Effector memory CD8-positive, alpha-beta T cell (primary cell): ENCODE measurements around the gene FLNB.
A peak's percentile ranks its signal among the peaks of the same experiment; 100 is the strongest.

ENCODE experiments used
- ATAC-seq: fragments of 150-1000 bp; cut with Tn5 transposase; replicated peaks from 2 replicates; pipeline ENCODE4 v1.10.0; 2021; ENCODE audit warnings: mild to moderate bottlenecking, moderate library complexity
- DNase-seq, 3 experiments: peaks; one replicate each; pipeline ENCODE4 v3.0.0; 2021
- H3K27ac Mint-ChIP-seq, 2 donors: one replicate each; pipeline ENCODE4 v1.8.0; 2022; ENCODE audit warnings: mild to moderate bottlenecking in 2 of 2, mixed read lengths in 2 of 2, moderate library complexity in 2 of 2
- H3K27me3 Mint-ChIP-seq, 2 donors: one replicate each; pipeline ENCODE4 v1.8.0; 2022; ENCODE audit warnings: mixed read lengths in 2 of 2
- H3K36me3 Mint-ChIP-seq: one replicate; pipeline ENCODE4 v1.8.0; 2022; ENCODE audit warnings: mild to moderate bottlenecking, moderate library complexity, mixed read lengths; ENCODE audit not compliant: insufficient read depth
- H3K4me1 Mint-ChIP-seq, 2 donors: one replicate each; pipeline ENCODE4 v1.8.0; 2022; ENCODE audit warnings: low read depth in 2 of 2, mixed read lengths in 2 of 2
- H3K4me3 Mint-ChIP-seq, 2 donors: one replicate each; pipeline ENCODE4 v1.8.0; 2022; ENCODE audit warnings: mild to moderate bottlenecking in 2 of 2, mixed read lengths in 2 of 2, moderate library complexity in 2 of 2
- H3K9me3 Mint-ChIP-seq, 2 donors: one replicate each; pipeline ENCODE4 v1.8.0; 2022; ENCODE audit warnings: mixed read lengths in 2 of 2

Gene FLNB

DNA sequence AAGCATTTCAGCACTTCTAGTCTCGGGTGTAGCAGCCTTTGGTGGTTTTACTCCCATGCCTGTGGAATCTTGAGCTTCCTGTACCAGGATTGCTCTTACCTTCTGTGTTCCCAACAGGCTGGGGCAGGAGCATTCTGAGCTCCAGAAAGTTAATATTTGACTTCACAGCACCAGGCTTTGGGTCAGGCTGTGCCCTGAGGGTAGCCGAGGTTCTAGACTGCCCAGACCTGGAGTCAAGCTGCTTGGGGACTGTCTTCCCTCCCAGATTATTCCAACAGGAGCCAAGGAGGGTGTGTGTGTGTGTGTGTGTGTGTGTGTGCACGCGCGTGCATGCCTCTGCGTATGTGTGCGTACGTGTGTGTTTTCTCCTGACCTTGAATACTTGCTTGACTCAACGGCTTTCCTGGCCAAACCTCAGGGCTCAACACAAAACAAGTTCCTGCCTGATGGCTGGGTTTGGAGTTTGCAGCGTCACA lies 94.8 kb downstream of the FLNB start:
- H3K36me3 Mint-ChIP-seq: peaks cover 12% of the 10 kb centered on the region

DNA sequence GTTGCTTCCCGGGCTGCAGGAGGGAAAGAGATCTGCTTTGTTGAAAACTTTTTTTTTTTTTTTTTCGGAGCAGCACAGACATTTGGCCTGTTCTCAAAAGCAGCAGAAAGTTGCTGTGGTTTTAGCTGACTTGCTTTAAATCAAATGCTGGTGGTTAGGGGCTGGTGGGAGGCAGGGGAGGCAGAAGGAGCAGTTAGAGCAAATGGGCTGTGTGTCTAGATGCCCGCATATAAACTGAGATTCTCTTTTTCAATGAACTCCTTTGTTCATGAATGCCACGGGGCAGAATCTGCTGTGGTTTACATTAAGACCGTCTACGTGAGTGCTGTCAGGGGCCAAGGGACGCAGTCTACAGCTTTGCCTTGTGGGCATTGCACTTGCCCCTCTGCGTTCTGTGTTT lies 95.9 kb downstream of the FLNB start:
- peaks cover 12% of the 10 kb centered on the region for H3K36me3 Mint-ChIP-seq
- H3K4me3 Mint-ChIP-seq: no peak overlapping the region
- H3K27ac Mint-ChIP-seq: no peak overlapping the region

More for the DNA sequence above, 94.8 kb downstream of the FLNB start:
- DNase-seq: no peak
- H3K4me3 Mint-ChIP-seq: no peak overlapping the region
- no peak for ATAC-seq
- no peaks in the 10 kb centered on the region for H3K9me3 Mint-ChIP-seq
- H3K27ac Mint-ChIP-seq: no peak overlapping the region
- peaks cover 0 to 5% of the 10 kb centered on the region in 2 donors for H3K4me1 Mint-ChIP-seq
- H3K27me3 Mint-ChIP-seq: no peaks in the 10 kb centered on the region

GRCh38 chr3:58104712-58105111 lies 96.5 kb downstream of the FLNB start:
- ATAC-seq: no peak
- Mint-ChIP-seq H3K4me3 (no peak overlapping the region), H3K27ac (no peak overlapping the region), H3K27me3 (no peaks in the 10 kb centered on the region), H3K4me1 (peaks cover 0 to 5% of the 10 kb centered on the region in 2 donors), H3K9me3 (no peaks in the 10 kb centered on the region), H3K36me3 (peaks cover 16% of the 10 kb centered on the region)
- no peak for DNase-seq

More for the DNA sequence above, 95.9 kb downstream of the FLNB start:
- ATAC-seq (no peak), DNase-seq (no peak)
- Mint-ChIP-seq H3K27me3 (no peaks in the 10 kb centered on the region), H3K9me3 (no peaks in the 10 kb centered on the region), H3K4me1 (peaks cover 0 to 5% of the 10 kb centered on the region in 2 donors)

DNA sequence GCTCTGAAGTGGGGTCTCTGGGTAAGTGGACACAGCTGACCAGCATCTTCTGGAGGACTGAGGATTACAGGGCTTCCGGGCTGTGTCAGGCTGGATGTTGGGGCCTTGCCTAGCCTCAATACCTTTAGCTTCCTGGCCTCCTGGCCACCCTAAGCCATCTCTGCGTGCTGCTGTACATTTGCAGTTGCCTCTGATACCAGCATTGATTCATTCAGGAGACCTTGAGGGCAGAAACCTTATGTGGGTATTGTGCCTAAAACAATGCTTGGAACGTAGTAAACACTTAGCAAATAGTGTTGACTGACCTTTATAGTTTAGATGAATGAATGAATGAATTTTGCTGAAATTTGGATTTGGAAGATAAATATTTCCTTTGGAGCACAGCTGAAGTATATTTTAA lies 97.0 kb downstream of the FLNB start:
- no peaks in the 10 kb centered on the region for H3K9me3 Mint-ChIP-seq
- ATAC-seq: no peak
- no peak for DNase-seq
- no peak overlapping the region for H3K4me3 Mint-ChIP-seq
- peaks cover 0 to 5% of the 10 kb centered on the region in 2 donors for H3K4me1 Mint-ChIP-seq
- H3K27ac Mint-ChIP-seq: no peak overlapping the region
- H3K36me3 Mint-ChIP-seq: peaks cover 16% of the 10 kb centered on the region
- H3K27me3 Mint-ChIP-seq: no peaks in the 10 kb centered on the region

GRCh38 chr3:58106061-58106460 lies 97.8 kb downstream of the FLNB start:
- no peak for ATAC-seq
- no peak overlapping the region for H3K27ac Mint-ChIP-seq
- no peaks in the 10 kb centered on the region for H3K9me3 Mint-ChIP-seq
- peaks cover 0 to 5% of the 10 kb centered on the region in 2 donors for H3K4me1 Mint-ChIP-seq
- no peak overlapping the region for H3K4me3 Mint-ChIP-seq
- no peak for DNase-seq
- H3K27me3 Mint-ChIP-seq: no peaks in the 10 kb centered on the region
- peaks cover 18% of the 10 kb centered on the region for H3K36me3 Mint-ChIP-seq

- ATAC-seq (no peak), DNase-seq (no peak)
- peaks cover 0 to 5% of the 10 kb centered on the region in 2 donors for H3K4me1 Mint-ChIP-seq
- no peaks in the 10 kb centered on the region for H3K27me3 Mint-ChIP-seq
- H3K36me3 Mint-ChIP-seq: peaks cover 18% of the 10 kb centered on the region
- no peak overlapping the region for H3K27ac Mint-ChIP-seq
- no peaks in the 10 kb centered on the region for H3K9me3 Mint-ChIP-seq
- no peak overlapping the region for H3K4me3 Mint-ChIP-seq
Measured at GRCh38 chr3:58106640-58107039, 98.4 kb downstream of the FLNB start.

DNA sequence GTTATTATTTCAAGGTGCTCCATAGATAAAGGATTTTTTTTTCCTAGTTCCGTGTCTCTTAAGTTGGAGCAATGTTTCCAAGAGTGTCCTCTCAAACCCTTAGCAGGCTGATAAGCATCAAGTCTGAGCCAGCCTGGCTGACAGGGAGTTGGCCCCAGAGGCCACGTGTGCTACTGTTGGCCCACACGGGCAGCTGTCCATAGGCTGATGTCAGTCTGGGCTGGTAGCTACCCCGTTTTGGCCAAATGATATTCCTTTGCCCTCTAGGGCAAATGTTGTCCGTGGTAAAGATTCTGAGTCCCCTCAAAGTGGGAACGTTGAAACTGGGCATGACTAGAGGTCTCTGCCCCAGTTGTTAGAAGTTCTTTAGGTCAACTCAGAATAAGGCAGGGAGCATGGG lies 99.4 kb downstream of the FLNB start:
- Mint-ChIP-seq H3K4me3 (no peak overlapping the region), H3K27me3 (no peaks in the 10 kb centered on the region), H3K9me3 (no peaks in the 10 kb centered on the region), H3K27ac (no peak overlapping the region), H3K36me3 (peaks cover 20% of the 10 kb centered on the region), H3K4me1 (peaks cover 6 to 8% of the 10 kb centered on the region in 2 donors)
- DNase-seq (no peak), ATAC-seq (no peak)

- ATAC-seq (no peak), DNase-seq (no peak)
- Mint-ChIP-seq H3K27me3 (no peaks in the 10 kb centered on the region), H3K27ac (no peak overlapping the region), H3K9me3 (no peaks in the 10 kb centered on the region), H3K36me3 (peaks cover 25% of the 10 kb centered on the region), H3K4me3 (no peak overlapping the region), H3K4me1 (peaks cover 6 to 14% of the 10 kb centered on the region in 2 donors)
Measured at GRCh38 chr3:58109752-58110151, 101.5 kb downstream of the FLNB start.

GRCh38 chr3:58111513-58112184 lies 103.4 kb downstream of the FLNB start:
- H3K27me3 Mint-ChIP-seq: no peaks in the 10 kb centered on the region
- no peaks in the 10 kb centered on the region for H3K9me3 Mint-ChIP-seq
- peak in 1 of 3 experiments; percentile 3 for DNase-seq
- peaks cover 19 to 32% of the 10 kb centered on the region in 2 donors for H3K4me1 Mint-ChIP-seq
- peaks cover 30% of the 10 kb centered on the region for H3K36me3 Mint-ChIP-seq
- peak; percentile 7 for ATAC-seq
- peak overlapping the region; percentile 36 to 53 for H3K4me3 Mint-ChIP-seq
- H3K27ac Mint-ChIP-seq: peak overlapping the region; percentile 55 to 84

DNA sequence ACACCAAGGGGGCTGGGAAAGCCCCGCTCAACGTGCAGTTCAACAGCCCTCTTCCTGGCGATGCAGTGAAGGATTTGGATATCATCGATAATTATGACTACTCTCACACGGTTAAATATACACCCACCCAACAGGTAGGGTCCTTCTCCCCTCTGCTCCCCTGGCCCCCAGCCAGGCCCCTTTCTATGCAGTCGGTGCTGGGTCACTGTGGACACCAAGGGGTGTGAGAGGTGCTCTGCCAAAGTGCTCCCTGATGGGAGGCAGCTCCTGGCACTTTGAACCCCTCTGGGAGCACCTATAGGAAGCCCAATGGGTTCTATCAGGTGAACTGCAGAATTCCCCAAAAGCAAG lies 103.9 kb downstream of the FLNB start:
- Mint-ChIP-seq H3K4me3 (peak overlapping the region; percentile 4 to 53), H3K4me1 (peaks cover 22 to 33% of the 10 kb centered on the region in 2 donors), H3K27ac (peak overlapping the region; percentile 55 to 84), H3K27me3 (no peaks in the 10 kb centered on the region), H3K36me3 (peaks cover 30% of the 10 kb centered on the region), H3K9me3 (no peaks in the 10 kb centered on the region)
- DNase-seq: no peak
- no peak for ATAC-seq

DNA sequence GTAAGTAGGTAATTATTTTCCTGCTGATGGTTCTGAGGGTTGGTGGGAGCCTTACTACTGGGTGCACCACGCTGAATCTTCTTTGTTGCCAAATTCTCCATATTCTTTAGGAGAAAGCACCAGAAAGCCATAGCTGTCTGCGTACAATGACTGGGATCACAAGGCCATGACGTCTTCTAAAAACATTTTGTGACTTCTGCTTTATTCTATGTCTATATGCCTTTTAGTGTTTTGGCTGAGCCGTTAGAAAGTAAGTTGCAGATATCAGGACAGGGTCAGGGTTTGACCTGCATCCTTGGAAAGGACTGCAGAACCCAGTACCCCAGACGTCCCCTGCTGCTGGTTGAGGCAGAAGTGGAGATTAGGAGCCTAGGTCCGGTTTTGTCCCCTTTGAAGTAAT lies 107.0 kb downstream of the FLNB start:
- peak overlapping the region; percentile 59 to 94 for H3K27ac Mint-ChIP-seq
- H3K9me3 Mint-ChIP-seq: no peaks in the 10 kb centered on the region
- peak overlapping the region in 1 of 2 donors; percentile 21 for H3K4me3 Mint-ChIP-seq
- peaks cover 30% of the 10 kb centered on the region for H3K36me3 Mint-ChIP-seq
- ATAC-seq (no peak), DNase-seq (no peak)
- peaks cover 22 to 33% of the 10 kb centered on the region in 2 donors for H3K4me1 Mint-ChIP-seq
- no peaks in the 10 kb centered on the region for H3K27me3 Mint-ChIP-seq

DNA sequence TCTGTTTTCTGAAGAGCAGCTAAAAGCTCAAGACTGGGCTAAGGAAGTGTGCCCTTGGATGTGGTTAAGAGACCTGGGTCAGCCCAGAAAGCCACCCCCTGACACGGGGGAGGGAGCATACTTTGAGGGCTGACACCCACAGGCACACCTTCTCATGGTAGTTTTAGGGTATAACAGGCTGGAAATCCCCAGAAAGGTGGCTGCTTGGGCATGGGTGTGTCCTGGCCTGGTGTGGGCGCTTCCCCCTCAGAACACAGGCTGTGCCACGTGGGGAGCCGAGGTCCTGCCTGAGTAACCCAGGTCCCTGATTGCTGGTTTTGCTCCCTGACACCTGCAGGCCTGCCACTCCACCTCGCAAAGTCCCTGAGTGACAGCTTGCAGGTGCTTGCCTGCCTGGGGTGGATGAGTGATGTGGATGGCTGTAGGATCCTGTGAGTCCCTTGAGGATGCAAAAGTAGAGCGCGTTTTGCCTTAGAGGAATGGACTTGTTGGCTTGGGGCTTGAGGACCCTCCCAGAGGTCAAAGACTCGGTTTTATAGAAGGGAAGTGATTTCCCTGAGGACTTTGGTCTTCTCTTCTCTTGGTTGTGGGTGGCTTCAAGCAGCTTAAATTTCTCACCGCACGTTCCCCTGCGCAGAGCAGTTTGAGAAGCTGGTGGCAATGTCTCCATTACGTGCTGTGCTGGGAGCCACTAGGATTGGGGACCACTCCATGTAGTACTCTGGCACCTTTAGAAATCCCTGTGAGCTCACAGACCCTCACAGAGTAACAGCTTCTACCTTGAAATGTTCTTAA lies 108.1 kb downstream of the FLNB start:
- no peaks in the 10 kb centered on the region for H3K27me3 Mint-ChIP-seq
- no peaks in the 10 kb centered on the region for H3K9me3 Mint-ChIP-seq
- peaks cover 28% of the 10 kb centered on the region for H3K36me3 Mint-ChIP-seq
- H3K4me3 Mint-ChIP-seq: peak overlapping the region in 1 of 2 donors; percentile 62
- DNase-seq (peak; percentile 57 to 65 (median 64)), ATAC-seq (peak; percentile 94)
- peak overlapping the region; percentile 59 to 94 for H3K27ac Mint-ChIP-seq
- H3K4me1 Mint-ChIP-seq: peaks cover 22 to 33% of the 10 kb centered on the region in 2 donors

- Mint-ChIP-seq H3K4me3 (no peak overlapping the region), H3K27ac (peak overlapping the region; percentile 59 to 94), H3K9me3 (no peaks in the 10 kb centered on the region), H3K27me3 (no peaks in the 10 kb centered on the region), H3K4me1 (peaks cover 21 to 31% of the 10 kb centered on the region in 2 donors), H3K36me3 (peaks cover 32% of the 10 kb centered on the region)
- DNase-seq (no peak), ATAC-seq (no peak)
Measured at GRCh38 chr3:58116985-58117384, 108.8 kb downstream of the FLNB start.
